T-helper 17 cell (primary cell): ENCODE measurements around the gene EIF4B. TPM values are rescaled to one million over a fixed set of nuclear protein-coding genes. Genes with fewer than 3 reads are reported as not detected.
A peak's percentile ranks its signal among the peaks of the same experiment; 100 is the strongest.
"Not testable (repeated sequence)": the region's sequence is repeated elsewhere in the genome, so short reads cannot be mapped to it uniquely, and the experiment has no call there.

Source experiments
- ATAC-seq: fragments of 150-1000 bp; cut with Tn5 transposase; 2 replicates; pipeline ENCODE4 v1.10.0; 2021; ENCODE audit warnings: mild to moderate bottlenecking, moderate library complexity
- DNase-seq, 3 donors: peaks; one replicate each; pipeline versions ENCODE4 v3.0.0 to v3.0.0-alpha.2; 2020 to 2021
- H3K9me3 ChIP-seq: one replicate; pipeline ENCODE4 v1.7.0; 2013; ENCODE audit warnings: low read length, mild to moderate bottlenecking; ENCODE audit not compliant: control insufficient read depth, poor library complexity, severe bottlenecking
- H3K27ac Mint-ChIP-seq: one replicate; pipeline ENCODE4 v1.8.0; 2022; ENCODE audit warnings: mild to moderate bottlenecking, moderate library complexity, mixed read lengths
- H3K27me3 Mint-ChIP-seq: one replicate; pipeline ENCODE4 v1.8.0; 2022; ENCODE audit warnings: mixed read lengths
- H3K36me3 Mint-ChIP-seq: one replicate; pipeline ENCODE4 v1.8.0; 2022; ENCODE audit warnings: low read depth, mixed read lengths
- H3K4me1 Mint-ChIP-seq: one replicate; pipeline ENCODE4 v1.8.0; 2022; ENCODE audit warnings: mild to moderate bottlenecking, mixed read lengths
- H3K4me3 Mint-ChIP-seq: one replicate; pipeline ENCODE4 v1.8.0; 2022; ENCODE audit warnings: mild to moderate bottlenecking, moderate library complexity, mixed read lengths
- total RNA-seq, 4 donors: library from RNA in 2 of 4; stranded (reverse) in 2 of 4; gene quantifications; one replicate each; pipeline ENCODE4 v1.2.3 and lab custom pipeline; 2022 to 2026

The EIF4B gene
- total RNA-seq, 2 donors from 2014 or later, result 635 to 667 TPM

- peaks cover 9% of the 10 kb centered on the region for H3K36me3 Mint-ChIP-seq
- DNase-seq (no peak), ATAC-seq (no peak)
- H3K27ac Mint-ChIP-seq, result no peak overlapping the region
- no peak overlapping the region for H3K4me3 Mint-ChIP-seq
- peaks cover 3% of the 10 kb centered on the region for H3K4me1 Mint-ChIP-seq
- H3K9me3 ChIP-seq, result no peaks in the 10 kb centered on the region
- H3K27me3 Mint-ChIP-seq, result peaks cover 56% of the 10 kb centered on the region
Observed at GRCh38 chr12:52980096-52980649, 26.1 kb upstream of the EIF4B start.

GRCh38 chr12:52980650-52981423 lies 25.4 kb upstream of the EIF4B start:
- Mint-ChIP-seq H3K27me3 (peaks cover 61% of the 10 kb centered on the region), H3K27ac (no peak overlapping the region), H3K36me3 (peaks cover 9% of the 10 kb centered on the region), H3K4me1 (peaks cover 3% of the 10 kb centered on the region), H3K4me3 (no peak overlapping the region)
- DNase-seq (peak; percentile 55 to 70 (median 60)), ATAC-seq (peak; percentile 97)
- no peaks in the 10 kb centered on the region for H3K9me3 ChIP-seq

GRCh38 chr12:52984136-52984535 lies 22.1 kb upstream of the EIF4B start:
- no peak overlapping the region for H3K4me3 Mint-ChIP-seq
- peaks cover 31% of the 10 kb centered on the region for H3K27me3 Mint-ChIP-seq
- H3K9me3 ChIP-seq, result no peaks in the 10 kb centered on the region
- H3K4me1 Mint-ChIP-seq, result peaks cover 3% of the 10 kb centered on the region
- peaks cover 4% of the 10 kb centered on the region for H3K36me3 Mint-ChIP-seq
- no peak overlapping the region for H3K27ac Mint-ChIP-seq
- no peak for ATAC-seq
- no peak for DNase-seq

GRCh38 chr12:52988898-52989297 lies 17.4 kb upstream of the EIF4B start:
- no peak for ATAC-seq
- H3K4me3 Mint-ChIP-seq, result no peak overlapping the region
- no peak overlapping the region for H3K27ac Mint-ChIP-seq
- DNase-seq, result no peak
- peaks cover 3% of the 10 kb centered on the region for H3K4me1 Mint-ChIP-seq
- H3K36me3 Mint-ChIP-seq, result no peaks in the 10 kb centered on the region
- H3K9me3 ChIP-seq, result no peaks in the 10 kb centered on the region
- peaks cover 9% of the 10 kb centered on the region for H3K27me3 Mint-ChIP-seq

- no peak for DNase-seq
- H3K27ac Mint-ChIP-seq, result peak overlapping the region; percentile 70
- no peaks in the 10 kb centered on the region for H3K9me3 ChIP-seq
- no peak for ATAC-seq
- no peak overlapping the region for H3K4me3 Mint-ChIP-seq
- peaks cover 5% of the 10 kb centered on the region for H3K27me3 Mint-ChIP-seq
- no peaks in the 10 kb centered on the region for H3K36me3 Mint-ChIP-seq
- peaks cover 3% of the 10 kb centered on the region for H3K4me1 Mint-ChIP-seq
Observed at GRCh38 chr12:52990206-52990605, 16.1 kb upstream of the EIF4B start.

GRCh38 chr12:52992240-52992639 lies 14.0 kb upstream of the EIF4B start:
- H3K36me3 Mint-ChIP-seq, ATAC-seq, H3K4me1 Mint-ChIP-seq, H3K27me3 Mint-ChIP-seq, DNase-seq, H3K9me3 ChIP-seq, H3K27ac Mint-ChIP-seq: not testable (repeated sequence)
- peak overlapping the region; percentile 45 for H3K4me3 Mint-ChIP-seq

GRCh38 chr12:52992699-52993557 lies 13.3 kb upstream of the EIF4B start:
- no peak overlapping the region for H3K27ac Mint-ChIP-seq
- ATAC-seq, result no peak
- H3K36me3 Mint-ChIP-seq, result no peaks in the 10 kb centered on the region

GRCh38 chr12:52993558-52993869 lies 12.7 kb upstream of the EIF4B start:
- no peaks in the 10 kb centered on the region for H3K9me3 ChIP-seq
- H3K36me3 Mint-ChIP-seq, result no peaks in the 10 kb centered on the region
- no peak for ATAC-seq
- no peaks in the 10 kb centered on the region for H3K27me3 Mint-ChIP-seq
- H3K4me3 Mint-ChIP-seq, result no peak overlapping the region
- no peak for DNase-seq
- peaks cover 7% of the 10 kb centered on the region for H3K4me1 Mint-ChIP-seq
- no peak overlapping the region for H3K27ac Mint-ChIP-seq

More at GRCh38 chr12:52992699-52993557, 13.3 kb upstream of the EIF4B start:
- no peaks in the 10 kb centered on the region for H3K27me3 Mint-ChIP-seq
- no peak for DNase-seq
- H3K4me3 Mint-ChIP-seq, result no peak overlapping the region
- H3K4me1 Mint-ChIP-seq, result peaks cover 7% of the 10 kb centered on the region
- no peaks in the 10 kb centered on the region for H3K9me3 ChIP-seq

GRCh38 chr12:53004178-53004577 lies 2.1 kb upstream of the EIF4B start:
- Mint-ChIP-seq H3K4me3 (peak overlapping the region; percentile 63), H3K27ac (no peak overlapping the region), H3K36me3 (peaks cover 5% of the 10 kb centered on the region), H3K27me3 (no peaks in the 10 kb centered on the region), H3K4me1 (peaks cover 19% of the 10 kb centered on the region)
- no peaks in the 10 kb centered on the region for H3K9me3 ChIP-seq
- no peak for ATAC-seq
- DNase-seq, result no peak

- peaks cover 5% of the 10 kb centered on the region for H3K36me3 Mint-ChIP-seq
- peak overlapping the region; percentile 63 for H3K4me3 Mint-ChIP-seq
- ATAC-seq (no peak), DNase-seq (no peak)
- H3K27me3 Mint-ChIP-seq, result no peaks in the 10 kb centered on the region
- H3K9me3 ChIP-seq, result no peaks in the 10 kb centered on the region
- peaks cover 19% of the 10 kb centered on the region for H3K4me1 Mint-ChIP-seq
- no peak overlapping the region for H3K27ac Mint-ChIP-seq
Observed at GRCh38 chr12:53004582-53004981, 1.7 kb upstream of the EIF4B start.

- no peaks in the 10 kb centered on the region for H3K9me3 ChIP-seq
- Mint-ChIP-seq H3K36me3 (peaks cover 5% of the 10 kb centered on the region), H3K4me3 (peak overlapping the region; percentile 99), H3K4me1 (peaks cover 25% of the 10 kb centered on the region), H3K27ac (peak overlapping the region; percentile 99), H3K27me3 (no peaks in the 10 kb centered on the region)
- DNase-seq (no peak), ATAC-seq (no peak)
Observed at GRCh38 chr12:53005215-53005985, 856 bp upstream of the EIF4B start.

- H3K4me1 Mint-ChIP-seq, result peaks cover 29% of the 10 kb centered on the region
- DNase-seq, result peak; percentile 57 to 72 (median 68)
- no peaks in the 10 kb centered on the region for H3K9me3 ChIP-seq
- peak; percentile 32 for ATAC-seq
- no peaks in the 10 kb centered on the region for H3K27me3 Mint-ChIP-seq
- peaks cover 5% of the 10 kb centered on the region for H3K36me3 Mint-ChIP-seq
- H3K4me3 Mint-ChIP-seq, result peak overlapping the region; percentile 99
- peak overlapping the region; percentile 99 for H3K27ac Mint-ChIP-seq
Observed at GRCh38 chr12:53006810-53007309, 604 bp downstream of the EIF4B start.
